Body of pancreas (tissue), 4 donors: ENCODE results near the gene PTTG1IP. TPM values are rescaled to one million over a fixed set of nuclear protein-coding genes. Genes with fewer than 3 reads are reported as not detected.

Experiments used
- ATAC-seq: fragments of 150-250 bp; one replicate; pipeline ENCODE4 v1.9.1; 2016
- DNase-seq, 4 donors: peaks; one replicate each; pipeline ENCODE4 v3.0.0-alpha.2; 2019
- H3K27ac ChIP-seq, 4 donors: fragments of 200-600 bp; sonication (generic); 1 replicate in 3 of 4; 2 replicates in 1 of 4; pipeline versions ENCODE4 v1.5.1 to v1.6.1; 2016 to 2019; ENCODE audit warnings: mild to moderate bottlenecking in 1 of 4, mixed read lengths in 1 of 4, moderate library complexity in 1 of 4
- H3K27me3 ChIP-seq, 2 donors: fragments of 200-600 bp; sonication (generic); one replicate each; pipeline ENCODE4 v1.6.0; 2016; ENCODE audit warnings: mild to moderate bottlenecking in 1 of 2
- H3K36me3 ChIP-seq, 2 donors: fragments of 200-600 bp; sonication (generic); replicated peaks in 1 of 2; 2 replicates each; pipeline ENCODE4 v1.5.1; 2016; ENCODE audit warnings: low read depth in 2 of 2; ENCODE audit not compliant: insufficient read depth in 1 of 2
- H3K4me1 ChIP-seq: fragments of 200-600 bp; sonication (generic); one replicate; pipeline ENCODE4 v1.6.0; 2016
- H3K4me3 ChIP-seq, 2 donors: fragments of 200-600 bp; sonication (generic); 1 replicate in 1 of 2; 2 replicates in 1 of 2; pipeline ENCODE4 v1.5.1; 2016 to 2019
- H3K9me3 ChIP-seq, 3 donors: fragments of 200-600 bp; sonication (generic); 1 replicate in 2 of 3; 2 replicates in 1 of 3; pipeline ENCODE4 v1.5.1; 2016
- CTCF ChIP-seq, 7 experiments: fragments of 450-650 bp in 4 of 7; fragments of 200-600 bp in 3 of 7; sonication (generic) in 3 of 7; IDR thresholded peaks; one replicate each; pipeline ENCODE4 v1.5.1; 2016 to 2019; ENCODE audit warnings: antibody characterized with exemption in 7 of 7
- POLR2A ChIP-seq, 3 donors: fragments of 450-650 bp; IDR thresholded peaks; one replicate each; pipeline ENCODE4 v1.6.1; 2016; ENCODE audit warnings: antibody characterized with exemption in 3 of 3, mild to moderate bottlenecking in 2 of 3
- whole genome bisulfite sequencing, 2 donors: methylation state at CpG; one replicate each; pipeline ENCODE4 v1.1.5; 2017; 5-methylcytosine and 5-hydroxymethylcytosine counted together
- intact Hi-C: fragments of 100-400 bp; cut with DNase I; formaldehyde crosslinking; loops from one replicate; pipeline ENCODE4 v1.15.1; 2023
- total RNA-seq, 2 donors: library from RNA; depleted of rRNA; stranded (reverse); fragments of >200 nt; gene quantifications; one replicate each; pipeline ENCODE4 v1.1.0, GENCODE V29; 2016

The PTTG1IP gene
- total RNA-seq, 2 donors from 2014 or later = 71.5 to 106 TPM

- 73 to 80% methylated on average over 13 to 21 of the region's 22 CpGs for WGBS, 2 donors
- TF ChIP-seq POLR2A (IDR thresholded peaks at IDR 0.05) (no peak), CTCF (IDR thresholded peaks at IDR 0.05) (no peak)
- Histone ChIP-seq H3K9me3 (no peaks in the 10 kb centered on the region), H3K4me3 (no peak overlapping the region), H3K36me3 (no peaks in the 10 kb centered on the region), H3K4me1 (peaks cover 3% of the 10 kb centered on the region), H3K27ac (no peak overlapping the region), H3K27me3 (no peaks in the 10 kb centered on the region)
- ATAC-seq = no peak
- intact Hi-C loops = no loop called here
- no peak for DNase-seq
Observed at GRCh38 chr21:44905016-44905727, 31.7 kb upstream of the PTTG1IP start.

- Histone ChIP-seq H3K27me3 (no peaks in the 10 kb centered on the region), H3K9me3 (no peaks in the 10 kb centered on the region), H3K4me1 (no peaks in the 10 kb centered on the region), H3K36me3 (no peaks in the 10 kb centered on the region), H3K4me3 (no peak overlapping the region), H3K27ac (no peak overlapping the region)
- intact Hi-C loops = no loop called here
- DNase-seq = no peak
- TF ChIP-seq CTCF (IDR thresholded peaks at IDR 0.05) (no peak), POLR2A (IDR thresholded peaks at IDR 0.05) (no peak)
- ATAC-seq = no peak
- WGBS, 2 donors = 75 to 79% methylated on average over 13 to 14 of the region's 14 CpGs
Observed at GRCh38 chr21:44904141-44904923, 30.8 kb upstream of the PTTG1IP start.

GRCh38 chr21:44903689-44904088 lies 30.2 kb upstream of the PTTG1IP start:
- WGBS, 2 donors = 52 to 54% methylated on average over 13 to 22 of the region's 22 CpGs
- no peaks in the 10 kb centered on the region for H3K27me3 ChIP-seq
- no peak for TF ChIP-seq POLR2A (IDR thresholded peaks at IDR 0.05)
- TF ChIP-seq CTCF (IDR thresholded peaks at IDR 0.05) = no peak
- H3K27ac ChIP-seq = no peak overlapping the region
- no peaks in the 10 kb centered on the region for H3K9me3 ChIP-seq
- no peaks in the 10 kb centered on the region for H3K36me3 ChIP-seq
- intact Hi-C loops = no loop called here
- H3K4me1 ChIP-seq = no peaks in the 10 kb centered on the region
- ATAC-seq (no peak), DNase-seq (no peak)
- no peak overlapping the region for H3K4me3 ChIP-seq

- Histone ChIP-seq H3K4me3 (no peak overlapping the region), H3K4me1 (no peaks in the 10 kb centered on the region), H3K27me3 (no peaks in the 10 kb centered on the region), H3K9me3 (no peaks in the 10 kb centered on the region), H3K36me3 (no peaks in the 10 kb centered on the region), H3K27ac (no peak overlapping the region)
- WGBS, 2 donors = 53 to 55% methylated on average over 12 to 18 of the region's 18 CpGs
- no peak for ATAC-seq
- intact Hi-C loops = no loop called here
- no peak for DNase-seq
- TF ChIP-seq CTCF (IDR thresholded peaks at IDR 0.05) (no peak), POLR2A (IDR thresholded peaks at IDR 0.05) (no peak)
Observed at GRCh38 chr21:44903050-44903685, 29.7 kb upstream of the PTTG1IP start.
